Activated naive CD8-positive, alpha-beta T cell treated with anti-CD3 and anti-CD28 coated beads, Interleukin-2, amount 50 U/mL, for 16 hours (primary cell): ENCODE measurements around the gene FAM13C.
"Not testable (repeated sequence)": the region's sequence is repeated elsewhere in the genome, so short reads cannot be mapped to it uniquely, and the experiment has no call there.

Experiments used
- DNase-seq: peaks from one replicate; pipeline ENCODE4 v3.0.0-alpha.2; 2020; ENCODE audit warnings: low read depth, low spot score

The FAM13C gene

GRCh38 chr10:59276919-59277318, 85.4 kb downstream of the FAM13C start:
- no peak for DNase-seq

- DNase-seq: no peak
Measured at GRCh38 chr10:59276133-59276532, 86.2 kb downstream of the FAM13C start.

- no peak for DNase-seq
Measured at GRCh38 chr10:59273445-59273844, 88.9 kb downstream of the FAM13C start.

- no peak for DNase-seq
Measured at GRCh38 chr10:59272061-59272460, 90.3 kb downstream of the FAM13C start.

- DNase-seq: no peak
Measured at GRCh38 chr10:59271160-59271559, 91.2 kb downstream of the FAM13C start.

GRCh38 chr10:59270492-59270891, 91.9 kb downstream of the FAM13C start:
- DNase-seq: no peak

GRCh38 chr10:59269651-59270050, 92.7 kb downstream of the FAM13C start:
- no peak for DNase-seq

GRCh38 chr10:59268460-59268859, 93.9 kb downstream of the FAM13C start:
- no peak for DNase-seq

- no peak for DNase-seq
Measured at GRCh38 chr10:59266321-59266720, 96.0 kb downstream of the FAM13C start.

- DNase-seq: no peak
Measured at GRCh38 chr10:59265141-59265540, 97.2 kb downstream of the FAM13C start.

- no peak for DNase-seq
Measured at GRCh38 chr10:59258890-59259289, 103.5 kb downstream of the FAM13C start.

- DNase-seq: no peak
Measured at GRCh38 chr10:59257224-59257623, 105.1 kb downstream of the FAM13C start.

- DNase-seq: no peak
Measured at GRCh38 chr10:59255463-59255862, 106.9 kb downstream of the FAM13C start.

- no peak for DNase-seq
Measured at GRCh38 chr10:59252491-59252890, 109.9 kb downstream of the FAM13C start.

GRCh38 chr10:59245686-59246085, 116.7 kb downstream of the FAM13C start:
- no peak for DNase-seq

GRCh38 chr10:59244871-59245270, 117.5 kb downstream of the FAM13C start:
- DNase-seq: no peak

- DNase-seq: no peak
Measured at GRCh38 chr10:59243611-59244195, 118.6 kb downstream of the FAM13C start.

GRCh38 chr10:59242991-59243390, 119.4 kb downstream of the FAM13C start:
- no peak for DNase-seq

GRCh38 chr10:59242057-59242456, 120.3 kb downstream of the FAM13C start:
- no peak for DNase-seq

- no peak for DNase-seq
Measured at GRCh38 chr10:59240582-59241183, 121.7 kb downstream of the FAM13C start.

- DNase-seq: not testable (repeated sequence)
Measured at GRCh38 chr10:59239108-59239507, 123.2 kb downstream of the FAM13C start.

- DNase-seq: no peak
Measured at GRCh38 chr10:59237775-59238174, 124.6 kb downstream of the FAM13C start.

- no peak for DNase-seq
Measured at GRCh38 chr10:59236064-59236697, 126.2 kb downstream of the FAM13C start.
